HG03342 (cell line): ENCODE data around the gene KRTAP23-1.

ENCODE experiments used
- ATAC-seq: cut with Tn5 transposase; IDR thresholded peaks from one replicate; pipeline ENCODE4 v1.9.1; 2021; ENCODE audit warnings: mild to moderate bottlenecking, moderate library complexity; ENCODE audit not compliant: unreplicated experiment

Gene KRTAP23-1, protein sequence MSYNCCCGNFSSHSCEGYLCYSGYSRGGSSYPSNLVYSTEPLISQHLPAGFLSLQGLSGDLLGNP

DNA sequence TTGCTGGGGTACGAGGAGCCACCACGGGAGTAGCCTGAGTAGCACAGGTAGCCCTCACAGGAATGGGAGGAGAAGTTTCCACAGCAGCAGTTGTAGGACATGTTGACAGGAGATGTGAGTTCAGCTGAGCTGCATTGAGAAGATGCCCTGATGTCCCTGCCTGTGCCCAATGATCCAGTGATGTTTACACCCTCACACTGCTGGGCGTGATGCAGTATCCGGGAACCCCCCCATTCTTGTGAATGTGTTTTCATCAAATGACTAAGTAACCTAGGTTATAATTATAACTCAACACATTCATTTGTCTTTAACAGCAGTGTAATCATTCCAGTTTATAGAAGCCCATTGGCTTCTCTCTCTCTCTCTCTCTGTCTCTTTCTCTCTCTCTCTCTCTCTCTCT is at the start of gene KRTAP23-1:
TSS of gene KRTAP23-1 (minus strand) at position 101 of the 400 bp plus-strand sequence. CDS start at position 101, 0 bp downstream.
- ATAC-seq, result no peak

DNA sequence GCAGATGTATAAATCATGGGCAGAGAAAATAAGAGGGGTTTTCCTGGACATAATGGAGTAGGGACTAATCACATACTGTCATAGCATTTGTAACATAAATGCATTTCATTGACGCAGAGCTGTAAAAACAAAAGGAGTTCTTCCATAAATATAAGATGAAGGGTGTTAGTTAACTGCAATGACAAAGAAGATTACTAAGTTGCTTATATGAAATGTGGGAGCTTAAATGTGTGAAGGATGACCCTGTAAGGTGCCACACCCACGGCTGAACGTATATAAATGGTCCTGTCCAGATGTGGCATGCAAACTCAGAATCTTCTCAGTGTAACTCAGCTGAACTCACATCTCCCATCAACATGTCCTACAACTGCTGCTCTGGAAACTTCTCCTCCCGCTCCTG is 47.3 kb upstream of the KRTAP23-1 start, which contains the start of gene KRTAP13-1:
TSS of gene KRTAP13-1 (plus strand) at position 301 of the 400 bp plus-strand sequence. CDS start at position 357, 56 bp downstream.
- ATAC-seq, result no peak

DNA sequence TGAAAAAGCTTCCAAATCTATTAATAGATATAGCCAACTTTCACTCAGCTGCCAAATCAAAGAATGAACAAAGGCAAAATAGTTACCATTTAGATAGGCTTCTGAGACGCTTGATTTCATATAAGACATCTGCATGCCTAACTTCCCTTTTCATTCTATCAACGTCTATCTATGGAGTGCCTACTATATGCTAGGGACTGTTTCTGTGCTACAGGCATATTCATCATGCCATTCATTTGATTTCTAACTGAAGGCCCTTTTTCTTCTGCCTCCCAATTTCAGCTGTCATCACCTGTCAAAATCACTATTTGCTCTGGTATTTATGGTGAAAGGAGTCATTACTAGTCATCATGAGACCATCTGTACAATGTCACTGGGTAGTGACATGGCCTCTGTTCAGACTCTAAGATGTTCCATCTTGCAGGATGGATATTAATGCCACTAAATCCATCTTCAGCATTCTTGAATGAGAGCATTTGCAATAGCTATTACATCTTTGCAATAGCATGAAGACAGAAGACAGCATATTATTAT is 43.2 kb upstream of the KRTAP23-1 start:
- ATAC-seq, result no peak

DNA sequence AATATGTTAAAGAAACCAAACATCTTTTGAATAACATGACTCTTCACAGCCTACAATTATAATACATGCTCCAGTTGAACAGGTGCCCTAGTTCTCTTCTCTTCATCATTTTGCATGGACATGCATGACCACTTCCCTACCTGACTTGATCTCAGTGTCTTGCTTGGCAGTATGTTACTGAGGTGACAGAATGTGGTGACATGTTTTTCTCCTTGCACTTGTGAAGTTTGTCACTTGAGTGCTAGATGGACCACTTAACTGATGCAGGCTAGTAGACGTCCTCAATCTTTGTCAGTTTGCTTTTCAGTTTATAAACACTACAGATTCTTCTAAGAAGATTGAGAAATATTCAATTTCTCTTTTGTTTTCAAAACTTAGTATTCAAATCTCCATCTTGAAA is 33.8 kb upstream of the KRTAP23-1 start:
- no peak for ATAC-seq

DNA sequence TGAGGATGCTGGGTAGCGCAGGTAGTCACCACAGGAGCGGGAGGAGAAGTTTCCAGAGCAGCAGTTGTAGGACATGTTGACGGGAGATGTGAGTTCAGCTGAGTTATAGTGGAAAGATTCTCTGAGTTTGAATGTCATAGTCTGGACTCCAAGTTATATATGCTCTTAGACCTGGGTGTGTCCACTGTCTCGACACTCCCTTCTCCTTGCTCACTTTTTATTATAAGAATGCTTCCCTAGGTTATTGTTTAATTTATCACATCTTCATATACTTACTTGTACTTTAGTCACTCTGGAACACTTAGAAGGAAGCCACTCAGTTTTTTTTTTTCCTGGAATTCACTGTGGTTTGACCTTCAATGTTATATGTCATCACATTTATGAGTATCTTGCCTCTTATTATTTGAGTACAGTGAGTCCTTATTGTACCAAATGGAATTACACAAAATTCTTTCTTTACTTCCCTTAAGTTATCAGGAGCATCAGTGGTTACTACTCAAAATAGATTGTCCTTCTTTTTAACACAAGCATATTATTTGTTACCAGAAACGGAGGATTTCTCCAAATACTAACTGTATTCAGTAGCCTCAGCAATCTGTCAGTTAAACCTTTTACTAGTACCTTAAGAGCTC is 23.8 kb upstream of the KRTAP23-1 start, which contains the start of gene KRTAP13-2:
TSS of gene KRTAP13-2 (minus strand) at position 133 of the 632 bp plus-strand sequence. CDS start at position 75, 58 bp downstream.
- ATAC-seq, result no peak

DNA sequence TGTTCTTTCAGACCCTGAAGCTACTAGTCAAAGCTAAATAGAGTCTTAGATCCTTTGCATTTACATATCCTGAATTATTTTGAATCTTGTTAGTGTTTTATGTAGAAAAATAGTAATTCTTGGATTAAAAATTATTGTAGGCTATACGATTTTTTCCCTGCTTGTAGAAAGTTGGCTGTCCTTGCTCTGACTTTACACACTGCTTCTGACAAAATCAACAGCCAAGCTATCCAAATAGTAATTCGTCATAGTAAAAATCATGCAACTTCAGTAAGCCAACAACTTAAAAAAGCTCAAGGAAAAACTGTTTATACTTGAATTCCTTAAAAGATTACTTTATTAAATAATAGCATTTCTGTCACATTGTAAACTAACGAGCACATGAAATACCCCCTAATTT is 7.5 kb upstream of the KRTAP23-1 start:
- ATAC-seq, result no peak

DNA sequence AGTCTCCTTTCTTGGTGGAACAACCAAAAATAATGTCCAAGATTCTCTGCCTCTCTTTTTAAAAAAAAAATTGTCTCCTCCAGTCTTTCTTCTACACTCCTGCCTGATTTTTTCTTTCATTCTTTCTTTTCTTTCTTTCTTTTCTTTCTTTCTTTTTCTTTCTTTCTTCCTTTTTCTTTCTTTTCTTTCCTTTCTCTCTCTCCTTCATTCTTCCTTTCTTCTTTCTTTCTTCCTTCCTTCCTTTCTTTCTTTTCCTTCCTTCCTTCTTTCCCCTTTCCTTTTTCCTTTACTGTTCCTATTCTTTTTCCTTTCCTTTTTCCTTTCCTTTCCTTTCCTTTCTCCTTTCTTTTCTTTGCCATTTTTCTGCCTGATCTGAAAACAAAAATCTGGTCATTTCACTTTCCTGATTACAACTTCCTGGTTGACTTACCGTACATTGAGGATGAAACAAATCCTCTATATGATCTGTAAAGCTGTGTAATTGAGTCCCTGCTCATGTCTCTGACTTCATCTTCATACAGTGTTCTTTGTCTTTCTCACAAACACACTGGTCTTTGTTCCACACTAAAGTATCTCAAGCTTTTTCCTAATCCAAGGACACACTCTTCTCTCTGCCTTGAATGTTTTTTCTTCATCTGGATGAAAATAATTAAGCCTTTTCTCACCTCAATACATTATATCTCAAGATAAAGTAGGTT is 6.1 kb upstream of the KRTAP23-1 start:
- no peak for ATAC-seq

DNA sequence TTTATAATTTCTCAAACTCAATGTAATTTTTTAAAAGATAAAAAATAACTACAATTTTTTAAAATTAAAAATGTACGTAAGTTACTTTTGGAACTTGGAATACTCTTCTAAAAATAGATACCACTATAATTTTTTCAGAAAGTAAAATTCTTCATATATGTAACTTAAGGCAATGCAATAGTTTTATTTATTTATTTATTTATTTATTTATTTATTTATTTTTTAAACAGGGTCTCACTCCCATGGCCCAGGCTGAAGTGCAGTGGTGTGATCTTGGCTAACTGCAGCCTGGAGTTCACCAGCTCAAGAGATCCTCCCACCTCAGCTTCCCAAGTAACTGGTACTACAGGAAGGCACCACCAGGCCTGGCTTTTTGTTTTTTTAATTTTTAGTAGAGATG is 3.1 kb upstream of the KRTAP23-1 start:
- ATAC-seq, result no peak

DNA sequence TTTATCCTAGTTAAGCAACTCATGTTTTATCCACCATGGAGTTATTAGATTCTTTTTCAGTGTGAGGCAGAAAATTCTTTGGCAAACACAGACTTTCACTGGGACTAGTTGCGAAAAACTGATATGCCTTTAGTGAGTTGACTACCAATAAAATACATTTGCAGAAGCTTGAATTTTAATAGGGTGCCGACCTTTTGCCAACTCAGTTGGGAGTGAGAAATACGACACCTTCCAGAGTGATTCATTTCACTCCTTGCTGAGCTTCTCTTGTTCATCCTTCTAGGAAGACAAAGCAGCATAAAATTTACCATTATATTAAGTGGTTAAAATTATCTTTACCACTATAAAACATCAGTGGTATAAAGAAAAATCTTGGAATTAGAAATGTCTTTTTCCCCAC is 1.2 kb upstream of the KRTAP23-1 start:
- no peak for ATAC-seq

DNA sequence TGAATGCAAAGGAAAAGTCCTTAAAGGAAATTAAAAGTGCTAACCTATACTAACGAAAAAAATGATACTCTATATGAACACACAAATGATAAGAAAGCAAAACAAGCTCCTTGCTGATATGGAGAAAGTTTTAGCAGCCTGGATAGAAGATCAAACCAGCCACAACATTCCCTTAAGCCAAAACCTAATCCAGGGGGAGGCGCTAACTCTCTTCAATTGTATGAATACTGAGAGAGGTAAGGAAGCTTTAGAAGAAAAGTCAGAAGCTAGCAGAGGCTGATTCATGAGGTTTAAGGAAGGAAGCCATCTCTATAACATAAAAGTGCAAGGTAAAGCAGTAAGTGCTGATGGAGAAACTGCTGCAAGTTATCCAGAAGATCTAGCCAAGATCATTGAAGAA is 3.4 kb downstream of the KRTAP23-1 start:
- ATAC-seq, result no peak

DNA sequence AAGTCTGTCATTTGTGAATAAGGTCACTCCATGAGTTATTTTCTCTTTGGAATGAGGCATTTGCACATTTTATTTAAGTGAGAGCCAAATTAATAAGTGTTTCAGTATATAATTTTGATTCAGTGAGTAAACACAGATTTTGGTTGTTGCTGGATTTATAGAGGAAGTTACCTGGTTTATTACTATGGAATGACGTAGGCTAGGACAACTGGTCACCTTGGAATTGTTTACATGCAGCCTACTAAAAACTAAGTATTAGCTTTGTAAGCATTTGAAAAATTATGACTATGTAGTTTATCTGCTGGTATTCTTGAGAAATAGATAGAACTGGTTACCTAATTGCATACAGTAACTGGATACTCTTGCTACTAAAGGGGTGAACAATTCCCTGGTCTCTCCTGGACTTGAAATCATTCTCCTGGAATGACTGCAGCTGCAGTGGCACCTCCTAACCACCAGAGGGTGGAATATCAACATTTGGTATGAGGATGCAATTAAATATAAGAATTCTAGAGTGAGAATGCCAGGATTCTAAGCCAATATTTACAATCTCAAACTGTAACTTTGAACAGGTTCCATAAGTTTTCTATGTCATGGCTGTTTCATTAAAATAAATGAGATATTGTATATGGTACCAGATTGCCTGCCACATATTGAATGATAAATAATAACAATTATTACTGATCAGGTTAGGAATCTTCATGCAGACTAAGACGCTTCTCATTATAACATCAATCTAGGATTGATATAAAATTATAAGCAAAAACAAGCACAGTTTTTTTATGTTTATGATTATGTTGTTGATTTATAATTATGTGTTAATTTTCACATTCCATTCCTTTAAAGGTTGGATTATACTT is 7.5 kb downstream of the KRTAP23-1 start:
- no peak for ATAC-seq

DNA sequence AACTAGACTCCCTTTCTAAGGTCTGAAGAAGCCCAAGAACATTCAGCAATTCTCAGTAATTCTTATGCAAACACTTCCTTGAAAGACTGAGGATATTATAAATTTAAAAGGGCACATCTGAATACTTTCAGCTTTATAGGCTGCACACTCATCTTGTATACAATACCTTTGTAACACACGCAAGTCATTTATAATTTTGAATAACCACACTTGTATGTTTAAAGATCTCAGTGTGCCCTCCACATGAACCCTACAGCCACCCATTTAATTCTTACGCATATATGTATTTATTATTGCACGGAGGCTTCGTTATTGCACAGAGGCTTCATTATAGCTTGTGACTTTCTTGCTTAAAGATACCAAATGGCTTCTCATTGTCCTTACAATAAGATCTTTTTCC is 9.7 kb downstream of the KRTAP23-1 start:
- no peak for ATAC-seq

DNA sequence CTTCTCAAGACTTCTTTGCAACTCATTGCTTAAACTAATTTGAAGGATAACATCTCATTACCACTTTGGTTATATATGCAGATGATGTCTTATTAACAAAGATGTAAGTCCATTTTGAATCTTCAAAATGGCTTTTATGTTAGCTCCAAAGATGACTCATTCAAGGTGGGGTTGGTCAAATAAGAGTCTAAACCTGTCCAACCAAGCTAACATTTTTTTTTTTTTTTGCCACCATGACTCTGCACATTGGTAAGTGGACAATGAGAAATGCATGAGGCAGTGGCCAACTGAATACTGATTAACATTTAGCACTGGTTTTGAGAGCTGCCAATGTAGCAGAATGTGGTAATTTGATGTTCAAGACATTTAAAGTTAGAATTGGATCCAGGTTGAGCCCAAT is 10.6 kb downstream of the KRTAP23-1 start:
- no peak for ATAC-seq

DNA sequence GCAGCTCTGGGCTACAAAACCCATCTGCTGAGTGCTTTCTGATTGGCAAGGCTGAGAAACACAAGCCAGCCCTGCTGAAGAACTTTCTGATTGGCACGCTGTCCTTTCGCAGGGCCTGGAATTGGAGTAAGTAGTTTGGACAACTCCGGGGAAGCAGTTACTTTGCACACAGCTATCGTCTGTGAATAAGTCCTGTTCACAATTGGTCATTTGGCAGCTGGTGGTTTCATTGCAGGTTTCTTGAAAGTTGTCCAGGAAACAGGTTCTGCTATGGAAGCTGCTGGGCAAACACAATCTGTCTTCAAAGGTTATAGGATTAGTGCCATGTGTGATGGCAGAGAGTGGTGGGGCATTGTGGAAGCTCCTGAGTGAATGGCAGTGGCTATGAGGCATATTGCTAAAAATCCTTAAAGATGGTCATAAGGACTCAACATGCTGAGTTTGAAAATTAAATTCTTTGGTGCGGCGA is 11.1 kb downstream of the KRTAP23-1 start, which contains the start of gene KRTAP27-1:
TSS of gene KRTAP27-1 (minus strand) at position 419 of the 469 bp plus-strand sequence. CDS start at position 393, 26 bp downstream.
- no peak for ATAC-seq

DNA sequence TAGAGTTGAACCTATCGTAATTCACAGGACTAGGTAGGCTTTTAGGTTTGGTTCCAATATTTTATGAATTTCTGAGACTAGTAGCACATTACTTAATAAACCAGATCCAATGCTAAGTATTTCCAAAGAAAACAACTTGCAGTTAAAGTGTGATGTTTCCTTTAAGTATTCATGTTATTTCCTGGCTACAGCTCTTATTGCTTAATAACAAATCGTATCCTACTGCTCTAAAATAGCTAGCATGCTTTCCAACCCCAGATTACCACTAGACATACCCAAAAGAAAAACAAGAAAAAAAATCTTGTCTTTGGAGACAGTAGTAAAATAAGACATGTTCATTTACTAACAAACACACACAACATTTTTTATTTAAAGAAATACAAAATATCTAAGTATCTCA is 11.8 kb downstream of the KRTAP23-1 start:
- no peak for ATAC-seq

DNA sequence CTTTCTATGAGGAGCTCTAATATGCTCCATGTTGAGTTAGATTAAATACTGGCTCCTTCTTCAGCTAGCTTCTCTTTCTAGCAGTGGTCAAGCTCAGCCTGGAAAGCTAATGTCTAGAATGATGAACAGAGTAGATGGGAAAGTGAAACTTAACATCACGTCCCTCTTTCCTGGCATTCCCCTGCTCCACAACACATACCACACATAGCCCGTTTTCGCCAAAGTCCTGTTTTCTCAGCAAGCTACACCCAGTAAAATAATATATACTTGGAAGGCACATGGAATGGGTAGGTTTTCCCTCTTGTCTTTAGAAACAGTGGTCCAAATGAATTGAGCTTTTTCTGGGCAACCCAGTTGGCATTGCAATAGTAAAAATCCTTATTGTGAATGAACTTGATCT is 14.7 kb downstream of the KRTAP23-1 start:
- no peak for ATAC-seq

DNA sequence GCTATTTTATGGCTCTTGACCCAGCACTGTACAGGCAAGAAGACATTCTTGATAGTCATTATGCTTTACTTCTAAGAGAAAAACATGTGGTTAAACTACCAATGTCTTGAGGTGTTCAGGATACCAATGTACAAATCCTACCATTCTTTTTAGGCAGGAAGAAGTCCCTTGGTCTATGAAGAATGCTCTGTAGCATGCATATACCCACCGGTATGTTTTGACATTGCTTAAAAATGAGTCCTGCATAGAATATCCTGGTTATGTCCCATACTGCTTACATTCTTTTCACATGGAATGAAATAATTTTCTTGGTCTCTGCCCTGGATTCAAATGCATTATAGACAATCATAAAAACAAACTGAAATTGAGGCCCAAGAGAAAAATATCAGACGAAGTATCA is 15.7 kb downstream of the KRTAP23-1 start:
- no peak for ATAC-seq

DNA sequence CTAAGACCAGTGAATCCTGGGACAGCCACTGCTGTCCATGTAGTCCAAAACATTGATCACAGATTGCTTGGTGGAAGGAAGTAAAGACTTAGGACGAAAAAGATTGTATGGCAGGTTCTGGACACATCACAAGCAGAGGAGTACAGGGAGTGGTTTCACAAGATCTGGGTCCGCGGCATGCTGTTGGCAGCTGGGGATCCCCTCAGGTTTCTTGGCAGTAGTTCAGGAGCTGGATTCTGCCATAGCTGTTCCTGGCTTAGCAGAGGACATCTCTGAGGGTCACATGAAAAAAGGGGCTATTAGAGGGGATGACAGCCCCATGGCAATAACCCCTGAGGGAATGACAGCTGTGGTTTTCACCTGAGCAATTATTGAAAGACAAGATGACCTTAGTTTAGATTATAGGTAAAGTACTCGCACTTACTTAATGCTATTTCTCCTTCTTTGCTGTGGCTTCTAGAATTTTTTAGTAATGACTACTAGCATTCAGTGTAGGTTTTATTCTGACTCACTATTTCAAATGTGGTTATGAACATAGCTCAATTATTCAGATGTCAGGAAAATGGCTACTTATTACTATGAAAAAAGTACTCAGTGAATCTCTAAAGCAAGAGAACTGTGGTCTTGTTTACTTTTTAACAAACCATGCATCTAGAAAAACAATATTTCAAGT is 19.1 kb downstream of the KRTAP23-1 start:
- no peak for ATAC-seq

DNA sequence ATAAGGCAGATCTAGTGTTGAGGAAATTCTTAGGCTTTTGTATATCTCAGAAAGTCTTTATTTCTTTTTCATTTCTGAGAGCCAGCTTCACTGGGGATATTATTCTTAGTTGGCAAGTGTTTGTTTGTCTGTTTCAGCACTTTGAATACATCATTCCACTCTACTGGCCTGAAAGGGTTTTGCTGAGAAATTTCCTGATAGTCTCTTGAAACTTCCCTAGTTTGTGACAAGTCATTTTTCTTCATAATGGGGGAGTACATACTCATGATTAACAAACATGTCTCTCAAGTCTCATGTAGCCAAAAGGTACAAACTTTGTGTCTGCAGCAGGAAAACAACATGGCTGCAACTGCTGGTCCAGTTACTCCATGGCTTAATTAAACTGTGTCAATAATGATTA is 22.0 kb downstream of the KRTAP23-1 start:
- no peak for ATAC-seq

DNA sequence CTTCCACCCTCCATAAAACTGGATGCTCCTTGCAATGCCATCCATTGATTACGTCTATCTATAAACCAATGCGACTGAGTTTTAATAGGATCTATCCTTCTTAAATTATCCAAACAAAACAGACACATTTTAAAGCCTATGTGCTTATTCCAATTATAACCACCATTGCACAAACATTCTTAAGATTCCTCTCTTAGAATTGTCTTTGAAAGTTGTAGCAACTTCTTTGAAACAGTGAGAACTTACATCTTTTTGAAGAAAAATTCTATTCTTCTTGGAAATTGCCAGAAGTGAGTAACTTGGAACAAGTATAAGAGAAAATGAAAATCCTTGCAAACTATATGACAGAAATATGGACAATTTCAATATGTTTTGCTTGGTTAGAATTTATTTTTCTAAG is 28.2 kb downstream of the KRTAP23-1 start, which contains the start of gene KRTAP26-1:
TSS of gene KRTAP26-1 (minus strand) at position 101 of the 400 bp plus-strand sequence. CDS start 280 bp downstream, outside the sequence.
- ATAC-seq, result no peak
